Stimulated activated CD4-positive, alpha-beta T cell treated with anti-CD3 and anti-CD28 coated beads, Interleukin-4, amount 100 ng/mL, for 24 hours (primary cell): ENCODE data around the gene BEGAIN.

Experiments used
- DNase-seq: peaks from one replicate; pipeline ENCODE4 v3.0.0-alpha.2; 2020

The BEGAIN gene

GRCh38 chr14:100587086-100587762 lies at the start of gene BEGAIN:
Gene BEGAIN (minus strand): TSS chr14:100587417. CDS start chr14:100587290, 127 bp downstream.
- DNase-seq, result no peak

- no peak for DNase-seq
These were observed 49.3 kb upstream of the BEGAIN start for GRCh38 chr14:100636559-100636958.

GRCh38 chr14:100634026-100634425 lies 46.8 kb upstream of the BEGAIN start:
- DNase-seq, result no peak

GRCh38 chr14:100633406-100633805 lies 46.2 kb upstream of the BEGAIN start:
- DNase-seq, result no peak

GRCh38 chr14:100629696-100630095 lies 42.5 kb upstream of the BEGAIN start:
- DNase-seq, result no peak

GRCh38 chr14:100629098-100629497 lies 41.9 kb upstream of the BEGAIN start:
- no peak for DNase-seq

GRCh38 chr14:100628225-100628624 lies 41.0 kb upstream of the BEGAIN start:
- no peak for DNase-seq

- no peak for DNase-seq
These were observed 39.4 kb upstream of the BEGAIN start for GRCh38 chr14:100626614-100627013.

GRCh38 chr14:100623961-100624360 lies 36.7 kb upstream of the BEGAIN start:
- DNase-seq, result no peak

GRCh38 chr14:100623557-100623956 lies 36.3 kb upstream of the BEGAIN start:
- no peak for DNase-seq

GRCh38 chr14:100622708-100623485 lies 35.7 kb upstream of the BEGAIN start:
- no peak for DNase-seq

- no peak for DNase-seq
These were observed 35.0 kb upstream of the BEGAIN start for GRCh38 chr14:100622224-100622623.

GRCh38 chr14:100621806-100622205 lies 34.6 kb upstream of the BEGAIN start:
- no peak for DNase-seq

GRCh38 chr14:100620255-100621100 lies 33.3 kb upstream of the BEGAIN start:
- DNase-seq, result no peak

- no peak for DNase-seq
These were observed 32.4 kb upstream of the BEGAIN start for GRCh38 chr14:100619396-100620254.

- DNase-seq, result no peak
These were observed 31.6 kb upstream of the BEGAIN start for GRCh38 chr14:100618763-100619320.

GRCh38 chr14:100618318-100618693 lies 31.1 kb upstream of the BEGAIN start:
- no peak for DNase-seq

- no peak for DNase-seq
These were observed 30.4 kb upstream of the BEGAIN start for GRCh38 chr14:100617410-100618317.

GRCh38 chr14:100616854-100617409 lies 29.7 kb upstream of the BEGAIN start:
- DNase-seq, result no peak
